GM08714 (cell line): ENCODE data around the gene THAP9.
"Not testable (repeated sequence)": the region's sequence is repeated elsewhere in the genome, so short reads cannot be mapped to it uniquely, and the experiment has no call there.

Experiments
- H3K4me3 ChIP-seq: fragments of 200-500 bp; sonication (Bioruptor generic); 2 replicates; pipeline ENCODE4 v1.5.1; 2014; ENCODE audit warnings: mild to moderate bottlenecking, low read length, inconsistent platforms
- ZNF274 ChIP-seq: IDR thresholded peaks from 2 replicates; pipeline ENCODE4 v1.6.1; 2012; ENCODE audit warnings: mild to moderate bottlenecking, low read depth, low read length

The THAP9 gene

GRCh38 chr4:82906469-82906868, 5.9 kb downstream of the THAP9 start:
- TF ChIP-seq ZNF274, result no peak
- no peak overlapping the region for H3K4me3 ChIP-seq

GRCh38 chr4:82909326-82909725, 8.8 kb downstream of the THAP9 start:
- no peak for TF ChIP-seq ZNF274
- no peak overlapping the region for H3K4me3 ChIP-seq

- H3K4me3 ChIP-seq, result no peak overlapping the region
- TF ChIP-seq ZNF274, result no peak
These were observed 12.8 kb downstream of the THAP9 start for GRCh38 chr4:82913305-82913704.

GRCh38 chr4:82913968-82914367, 13.4 kb downstream of the THAP9 start:
- not testable (repeated sequence) for H3K4me3 ChIP-seq

GRCh38 chr4:82918091-82918490, 17.6 kb downstream of the THAP9 start:
- TF ChIP-seq ZNF274, result no peak
- H3K4me3 ChIP-seq, result no peak overlapping the region

GRCh38 chr4:82919386-82919785, 18.9 kb downstream of the THAP9 start:
- no peak overlapping the region for H3K4me3 ChIP-seq
- TF ChIP-seq ZNF274, result no peak

GRCh38 chr4:82921795-82922194, 21.3 kb downstream of the THAP9 start:
- no peak overlapping the region for H3K4me3 ChIP-seq
- TF ChIP-seq ZNF274, result no peak

GRCh38 chr4:82930848-82931755, 30.6 kb downstream of the THAP9 start:
- no peak overlapping the region for H3K4me3 ChIP-seq
- TF ChIP-seq ZNF274, result no peak

GRCh38 chr4:82934441-82934840, 33.9 kb downstream of the THAP9 start:
- TF ChIP-seq ZNF274, result no peak
- H3K4me3 ChIP-seq, result no peak overlapping the region

- H3K4me3 ChIP-seq, result no peak overlapping the region
These were observed 38.9 kb downstream of the THAP9 start for GRCh38 chr4:82939414-82939813.

GRCh38 chr4:82947498-82947897, 47.0 kb downstream of the THAP9 start:
- TF ChIP-seq ZNF274, result no peak
- no peak overlapping the region for H3K4me3 ChIP-seq

More at GRCh38 chr4:82939414-82939813, 38.9 kb downstream of the THAP9 start:
- no peak for TF ChIP-seq ZNF274

GRCh38 chr4:82948647-82949204, 48.2 kb downstream of the THAP9 start:
- TF ChIP-seq ZNF274, result no peak
- H3K4me3 ChIP-seq, result no peak overlapping the region

- H3K4me3 ChIP-seq, result no peak overlapping the region
- TF ChIP-seq ZNF274, result no peak
These were observed 50.7 kb downstream of the THAP9 start for GRCh38 chr4:82951196-82951595.

- H3K4me3 ChIP-seq, result no peak overlapping the region
- no peak for TF ChIP-seq ZNF274
These were observed 53.7 kb downstream of the THAP9 start for GRCh38 chr4:82954212-82954611.

- no peak overlapping the region for H3K4me3 ChIP-seq
- TF ChIP-seq ZNF274, result no peak
These were observed 56.5 kb downstream of the THAP9 start for GRCh38 chr4:82957045-82957444.

GRCh38 chr4:82965763-82966162, 65.2 kb downstream of the THAP9 start:
- TF ChIP-seq ZNF274, result no peak
- no peak overlapping the region for H3K4me3 ChIP-seq
